Raji (cell line): Measurements from ENCODE around the gene PAQR4.

Source experiments
- POLR2A ChIP-seq: IDR thresholded peaks from 2 replicates; pipeline ENCODE4 v1.6.1; 2011; ENCODE audit warnings: low read depth, low read length, control low read depth; ENCODE audit not compliant: insufficient read depth

PAQR4 gene

DNA sequence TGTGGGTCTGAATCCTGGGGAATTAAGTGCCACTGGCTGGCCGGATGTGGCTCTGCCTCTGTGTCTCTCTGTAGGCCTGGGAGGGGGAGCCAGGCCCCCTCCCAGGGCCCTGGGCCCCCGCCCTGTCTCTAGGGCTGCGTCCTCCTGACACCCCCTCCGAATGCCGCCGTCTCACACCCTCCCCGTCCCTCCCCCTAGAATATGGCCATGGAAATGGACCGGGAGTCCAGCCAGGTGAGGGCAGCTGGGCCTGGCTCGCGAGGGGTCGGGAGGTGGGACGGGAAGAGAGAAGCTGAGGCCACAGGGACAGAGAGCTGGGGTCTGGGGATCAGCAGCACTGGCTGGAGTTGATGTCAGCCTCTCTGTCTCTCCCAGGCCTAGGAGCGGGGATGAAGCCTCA is 27.1 kb downstream of the PAQR4 start:
- no peak for TF ChIP-seq POLR2A

GRCh38 chr16:2999929-3000328 is 30.8 kb downstream of the PAQR4 start:
- no peak for TF ChIP-seq POLR2A

DNA sequence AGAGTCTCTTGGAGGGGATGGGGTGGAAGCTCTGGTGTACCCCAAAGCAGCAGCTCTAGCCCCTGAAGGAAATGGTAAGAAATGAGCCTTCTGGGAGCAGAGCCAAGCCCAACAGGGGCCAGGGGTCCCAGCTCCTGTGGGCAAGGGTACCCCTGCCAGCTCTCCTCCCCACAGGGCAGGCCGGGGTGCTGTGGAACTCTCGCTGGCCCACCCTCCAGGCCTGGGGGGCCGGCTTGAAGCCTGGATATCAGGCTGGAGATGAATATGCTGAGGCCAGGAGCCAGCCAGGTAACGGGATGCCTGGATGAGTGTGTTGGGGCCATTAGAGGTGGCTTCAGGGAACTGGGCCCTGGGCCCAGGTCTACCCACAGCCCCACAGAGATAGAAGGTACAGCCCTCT is 31.4 kb downstream of the PAQR4 start:
- no peak for TF ChIP-seq POLR2A

DNA sequence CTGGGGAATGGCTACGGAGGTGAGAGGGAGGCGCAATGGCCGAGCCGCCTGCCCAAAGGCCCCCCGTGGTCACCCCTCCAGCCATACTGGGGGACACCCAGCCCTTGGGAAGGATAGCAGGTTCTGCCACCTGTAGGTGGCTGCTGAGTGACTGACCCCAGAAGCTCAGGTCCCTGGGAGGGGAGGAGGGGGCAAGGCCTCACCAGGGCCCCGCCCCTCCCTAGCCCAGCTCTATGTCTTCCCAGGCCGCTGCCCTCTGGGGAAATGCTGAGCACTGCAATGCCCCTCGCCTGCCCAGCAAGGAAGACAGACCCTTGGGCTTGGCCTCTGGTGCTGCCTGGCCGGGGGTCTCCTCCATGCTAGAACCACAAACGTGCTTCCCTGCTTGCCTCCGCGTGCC is 32.2 kb downstream of the PAQR4 start:
- TF ChIP-seq POLR2A: no peak

DNA sequence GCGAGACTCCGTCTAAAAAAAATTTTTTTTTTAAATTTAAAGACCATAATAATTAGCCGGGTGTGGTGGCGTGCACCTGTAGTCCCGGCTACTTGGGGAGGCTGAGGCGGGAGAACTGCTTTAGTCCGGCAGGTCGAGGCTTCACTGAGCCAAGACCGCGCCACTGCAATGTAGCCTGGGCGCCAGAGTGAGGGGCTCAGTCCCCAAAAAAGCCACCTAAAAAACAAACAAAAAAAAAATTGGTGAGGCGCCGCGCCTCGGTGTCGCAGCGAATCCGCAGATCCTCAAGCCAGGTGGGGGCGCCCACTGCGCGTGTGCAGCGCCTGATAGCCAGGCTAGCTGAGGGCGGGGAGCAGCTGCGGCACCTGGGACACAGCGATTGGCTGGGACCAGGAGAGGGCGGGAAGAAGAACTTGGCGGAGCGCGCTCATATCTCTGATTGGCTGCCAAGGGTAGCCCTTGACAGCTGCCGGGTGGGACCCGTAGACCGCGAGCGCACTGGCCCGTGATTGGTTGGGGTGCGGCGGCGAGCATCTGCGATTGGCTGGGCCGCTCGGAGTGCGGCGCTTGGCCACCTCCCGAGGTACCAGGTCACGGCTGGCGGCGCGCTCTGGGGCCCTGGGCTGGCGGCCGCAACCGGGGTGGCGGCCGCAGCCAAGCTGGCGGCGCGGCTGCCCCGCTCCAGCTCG is 34.6 kb downstream of the PAQR4 start:
- TF ChIP-seq POLR2A: no peak

GRCh38 chr16:3004319-3004718 is 35.2 kb downstream of the PAQR4 start:
- TF ChIP-seq POLR2A: no peak

- no peak for TF ChIP-seq POLR2A
These were observed 35.7 kb downstream of the PAQR4 start for GRCh38 chr16:3004781-3005284.

DNA sequence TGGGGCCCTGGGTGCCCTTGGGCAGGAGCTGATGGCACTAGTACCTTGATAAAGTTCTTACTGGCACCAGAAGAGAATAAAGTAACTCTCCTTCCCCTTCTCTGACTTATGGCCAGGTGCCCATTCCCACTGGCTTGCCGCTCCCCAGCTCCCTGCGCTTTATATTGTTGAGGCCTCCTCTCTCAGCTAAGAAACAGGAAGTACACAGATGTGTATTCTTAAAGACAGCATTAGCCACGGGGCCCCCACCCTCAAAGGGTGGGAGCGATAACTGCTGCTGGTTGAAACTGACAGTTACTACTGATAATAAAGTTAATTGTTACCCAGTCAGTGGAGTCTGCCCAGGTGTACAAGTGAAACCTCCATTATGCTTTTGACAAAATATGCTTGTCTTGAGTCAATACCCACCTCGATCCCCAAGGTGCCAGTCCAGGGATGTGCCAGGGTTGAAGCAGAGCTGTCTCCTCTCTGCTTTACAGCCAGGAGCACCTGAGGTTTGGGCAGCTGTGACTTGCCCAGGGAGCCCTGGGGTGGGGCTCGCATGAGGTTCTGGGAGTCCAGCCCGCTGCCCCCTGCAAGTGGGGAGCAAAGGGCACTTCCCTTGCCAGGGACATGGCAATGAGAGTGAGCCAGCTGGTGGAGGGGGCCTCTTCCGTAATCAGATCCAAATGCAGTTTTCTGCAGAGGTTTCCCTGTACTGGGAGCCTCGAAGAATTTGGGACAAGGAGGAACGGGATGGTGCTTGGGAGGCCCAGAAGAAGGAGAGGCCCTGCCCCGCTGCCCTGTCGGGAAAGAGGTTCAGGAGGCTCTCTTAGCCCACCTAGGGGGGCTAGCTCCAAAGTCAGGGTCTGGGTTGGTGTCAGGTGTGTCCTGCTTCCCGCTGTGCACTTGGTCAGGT is 38.2 kb downstream of the PAQR4 start:
- no peak for TF ChIP-seq POLR2A

GRCh38 chr16:3007957-3008689 is 39.0 kb downstream of the PAQR4 start:
- TF ChIP-seq POLR2A: no peak

- no peak for TF ChIP-seq POLR2A
These were observed 39.5 kb downstream of the PAQR4 start for GRCh38 chr16:3008690-3009037.

DNA sequence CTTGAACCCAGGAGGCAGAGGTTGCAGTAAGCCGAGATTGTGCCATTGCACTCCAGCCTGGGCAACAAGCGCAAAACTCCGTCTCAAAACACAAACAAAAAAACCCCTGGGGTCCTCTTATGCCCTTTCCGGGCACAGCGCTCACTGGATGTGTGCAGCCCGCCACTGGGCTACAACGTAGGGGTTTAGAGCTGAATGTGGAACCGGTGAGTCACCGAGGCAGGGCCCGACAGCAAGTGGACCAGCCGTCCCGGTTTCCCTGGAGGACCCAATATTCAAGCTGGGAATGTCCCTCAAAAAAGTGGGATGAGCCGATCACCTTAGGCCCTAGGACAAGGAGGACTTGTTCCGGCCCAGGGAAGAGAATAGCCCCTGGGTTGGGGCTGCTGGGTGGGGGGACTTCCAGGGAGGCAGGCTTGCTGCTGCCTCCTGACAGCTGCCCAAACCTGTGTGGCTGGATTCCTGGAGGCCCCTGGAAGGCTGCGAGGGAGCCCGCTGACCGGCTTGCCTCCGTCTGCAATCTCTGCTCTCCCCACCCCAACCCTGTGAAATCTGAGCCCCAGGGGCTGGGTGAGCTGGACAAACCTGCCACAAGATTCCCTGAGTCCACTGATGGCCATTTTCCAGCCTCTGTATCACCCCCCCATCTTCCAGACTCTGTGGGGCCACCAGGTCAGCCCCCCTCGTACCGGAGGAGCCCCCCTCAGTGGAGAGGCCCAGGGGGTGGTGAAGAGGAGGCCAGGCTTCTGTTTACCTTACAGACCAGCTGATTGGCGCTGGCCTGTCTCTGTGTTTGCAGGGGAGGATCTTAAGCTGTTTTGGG is 40.6 kb downstream of the PAQR4 start:
- TF ChIP-seq POLR2A: no peak

DNA sequence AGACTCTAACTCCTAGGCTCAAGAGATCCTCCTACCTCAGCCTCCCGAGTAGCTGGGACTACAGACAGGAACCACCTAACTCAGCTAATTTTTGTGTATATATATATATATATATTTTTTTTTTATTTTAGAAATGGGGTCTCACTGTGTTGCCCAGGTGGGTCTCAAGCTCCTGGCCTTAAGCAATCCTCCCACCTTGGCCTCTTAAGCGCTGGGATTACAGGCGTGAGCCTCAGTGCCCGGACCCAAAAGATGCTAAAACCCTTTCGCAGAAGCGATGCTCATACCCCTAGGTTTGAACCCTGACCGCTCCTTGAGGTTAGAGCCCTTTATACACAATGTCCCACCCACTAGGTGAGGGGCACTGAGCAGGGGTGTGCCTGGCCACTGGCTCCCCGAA is 41.4 kb downstream of the PAQR4 start:
- no peak for TF ChIP-seq POLR2A

- no peak for TF ChIP-seq POLR2A
These were observed 43.1 kb downstream of the PAQR4 start for GRCh38 chr16:3012246-3012645.

GRCh38 chr16:3012828-3013420 is 43.8 kb downstream of the PAQR4 start, which contains the start of gene CLDN9:
Gene CLDN9 (plus strand): TSS chr16:3012923. CDS start chr16:3013363, 440 bp downstream.
- TF ChIP-seq POLR2A: no peak
